Ishikawa (cell line): ENCODE data around the gene CCDC73.

Source experiments
- CEBPB ChIP-seq: IDR thresholded peaks from 2 replicates; pipeline ENCODE4 v1.6.1; 2012
- EP300 ChIP-seq: IDR thresholded peaks from 2 replicates; pipeline ENCODE4 v1.6.1; 2012; ENCODE audit warnings: borderline replicate concordance
- NFIC ChIP-seq: IDR thresholded peaks from 2 replicates; pipeline ENCODE4 v1.6.1; 2012
- TAF1 ChIP-seq: IDR thresholded peaks from 2 replicates; pipeline ENCODE4 v1.6.1; 2012; ENCODE audit warnings: low read depth, mild to moderate bottlenecking
- TF ChIP-seq, protein P1 (sequence below): IDR thresholded peaks from 2 replicates; pipeline ENCODE4 v1.6.1; 2012

- TF ChIP-seq CEBPB: no peak
- TF ChIP-seq, protein P1, sequence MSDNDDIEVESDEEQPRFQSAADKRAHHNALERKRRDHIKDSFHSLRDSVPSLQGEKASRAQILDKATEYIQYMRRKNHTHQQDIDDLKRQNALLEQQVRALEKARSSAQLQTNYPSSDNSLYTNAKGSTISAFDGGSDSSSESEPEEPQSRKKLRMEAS: no peak
- no peak for TF ChIP-seq EP300
- no peak for TF ChIP-seq NFIC
- no peak for TF ChIP-seq TAF1
Observed at GRCh38 chr11:32584921-32585320, 209.5 kb downstream of the CCDC73 start.
